Osteocyte (in vitro differentiated cells): Measurements from ENCODE around the gene HERC5. TPM values are rescaled to one million over a fixed set of nuclear protein-coding genes. Genes with fewer than 3 reads are reported as not detected.

Experiments
- DNase-seq: peaks from one replicate; pipeline ENCODE4 v3.0.0; 2021; ENCODE audit warnings: mixed read lengths; ENCODE audit not compliant: unreplicated experiment; ENCODE audit errors: extremely low spot score
- H3K27ac Mint-ChIP-seq: one replicate; pipeline ENCODE4 v1.8.0; 2021; ENCODE audit warnings: mild to moderate bottlenecking, mixed read lengths; ENCODE audit not compliant: unreplicated experiment
- H3K27me3 Mint-ChIP-seq: one replicate; pipeline ENCODE4 v1.8.0; 2021; ENCODE audit warnings: mixed read lengths; ENCODE audit not compliant: unreplicated experiment
- H3K36me3 Mint-ChIP-seq: one replicate; pipeline ENCODE4 v1.8.0; 2021; ENCODE audit warnings: mixed read lengths; ENCODE audit not compliant: unreplicated experiment
- H3K4me1 Mint-ChIP-seq: one replicate; pipeline ENCODE4 v1.8.0; 2021; ENCODE audit warnings: mixed read lengths; ENCODE audit not compliant: unreplicated experiment
- H3K4me3 Mint-ChIP-seq: one replicate; pipeline ENCODE4 v1.8.0; 2021; ENCODE audit warnings: mild to moderate bottlenecking, moderate library complexity, mixed read lengths; ENCODE audit not compliant: unreplicated experiment
- H3K9me3 Mint-ChIP-seq: one replicate; pipeline ENCODE4 v1.8.0; 2021; ENCODE audit warnings: mixed read lengths; ENCODE audit not compliant: unreplicated experiment
- CTCF ChIP-seq: fragments of 200-600 bp; sonication (generic); IDR thresholded peaks from 2 replicates; pipeline ENCODE4 v1.5.0; 2021; ENCODE audit warnings: antibody characterized with exemption, mild to moderate bottlenecking, moderate library complexity
- total RNA-seq: library from RNA; stranded (reverse); gene quantifications from 2 replicates; pipeline ENCODE4 v1.2.1, GENCODE V29; 2021

The HERC5 gene
- total RNA-seq, 1 donor from 2014 or later, result 0.81 TPM

- no peaks in the 10 kb centered on the region for H3K9me3 Mint-ChIP-seq
These were observed 42.2 kb upstream of the HERC5 start for GRCh38 chr4:88414755-88415154.

GRCh38 chr4:88415982-88416381 is 40.9 kb upstream of the HERC5 start:
- no peaks in the 10 kb centered on the region for H3K36me3 Mint-ChIP-seq
- no peak for DNase-seq
- no peak overlapping the region for H3K4me3 Mint-ChIP-seq
- no peak overlapping the region for H3K27ac Mint-ChIP-seq
- TF ChIP-seq CTCF, result no peak
- H3K4me1 Mint-ChIP-seq, result no peaks in the 10 kb centered on the region
- peaks cover 11% of the 10 kb centered on the region for H3K27me3 Mint-ChIP-seq
- H3K9me3 Mint-ChIP-seq, result no peaks in the 10 kb centered on the region

More at GRCh38 chr4:88414755-88415154, 42.2 kb upstream of the HERC5 start:
- no peak for DNase-seq
- H3K27ac Mint-ChIP-seq, result no peak overlapping the region
- H3K4me3 Mint-ChIP-seq, result no peak overlapping the region
- H3K4me1 Mint-ChIP-seq, result no peaks in the 10 kb centered on the region
- no peak for TF ChIP-seq CTCF
- no peaks in the 10 kb centered on the region for H3K36me3 Mint-ChIP-seq
- peaks cover 14% of the 10 kb centered on the region for H3K27me3 Mint-ChIP-seq

- H3K36me3 Mint-ChIP-seq, result no peaks in the 10 kb centered on the region
- no peak for TF ChIP-seq CTCF
These were observed 38.5 kb upstream of the HERC5 start for GRCh38 chr4:88418411-88418810.

GRCh38 chr4:88419874-88420273 is 37.0 kb upstream of the HERC5 start:
- Mint-ChIP-seq H3K27ac (no peak overlapping the region), H3K4me1 (no peaks in the 10 kb centered on the region), H3K9me3 (no peaks in the 10 kb centered on the region), H3K36me3 (no peaks in the 10 kb centered on the region), H3K27me3 (peaks cover 19% of the 10 kb centered on the region), H3K4me3 (no peak overlapping the region)
- TF ChIP-seq CTCF, result no peak
- no peak for DNase-seq

More at GRCh38 chr4:88418411-88418810, 38.5 kb upstream of the HERC5 start:
- Mint-ChIP-seq H3K27me3 (peaks cover 17% of the 10 kb centered on the region), H3K4me3 (no peak overlapping the region), H3K4me1 (no peaks in the 10 kb centered on the region), H3K27ac (no peak overlapping the region), H3K9me3 (no peaks in the 10 kb centered on the region)
- no peak for DNase-seq

- Mint-ChIP-seq H3K36me3 (no peaks in the 10 kb centered on the region), H3K4me1 (no peaks in the 10 kb centered on the region), H3K4me3 (no peak overlapping the region), H3K27me3 (peaks cover 23% of the 10 kb centered on the region), H3K9me3 (no peaks in the 10 kb centered on the region), H3K27ac (no peak overlapping the region)
- TF ChIP-seq CTCF, result no peak
- DNase-seq, result no peak
These were observed 36.1 kb upstream of the HERC5 start for GRCh38 chr4:88420844-88421243.
